AG04450 (cell line): ENCODE data around the gene KCNMA1. TPM values are rescaled to one million over a fixed set of nuclear protein-coding genes. Genes with fewer than 3 reads are reported as not detected.

Experiments
- CTCF ChIA-PET: fragments of 300-600, 350-600 bp; formaldehyde crosslinking; extraction: SDS; loops from one replicate; lab custom pipeline; 2022; ENCODE audit warnings: antibody characterized with exemption, inconsistent platforms; lab: Charles Lee
- POLR2A ChIA-PET: fragments of 350-600 bp; formaldehyde crosslinking; extraction: SDS; loops from one replicate; lab custom pipeline; 2021; ENCODE audit warnings: antibody characterized with exemption, inconsistent platforms; lab: Yijun Ruan, JAX
- DNase-seq: peaks from one replicate; pipeline ENCODE4 v3.0.0-alpha.2; 2011; ENCODE audit warnings: low read depth, low spot score
- H3K27ac ChIP-seq: one replicate; pipeline ENCODE4 v1.5.1; 2012; ENCODE audit warnings: low read depth, low read length, control low read depth
- H3K27me3 ChIP-seq: one replicate; pipeline ENCODE4 v1.6.0; 2012; ENCODE audit warnings: low read length; ENCODE audit not compliant: control insufficient read depth, insufficient read depth
- H3K4me3 ChIP-seq: 2 replicates; pipeline ENCODE4 v1.5.1; 2011; ENCODE audit warnings: mild to moderate bottlenecking, low read depth, low read length, control low read depth
- H3K9me3 ChIP-seq: 2 replicates; pipeline ENCODE4 v1.5.1; 2012; ENCODE audit warnings: low read length; ENCODE audit not compliant: control insufficient read depth, insufficient read depth
- CTCF ChIP-seq: IDR thresholded peaks from 2 replicates; pipeline ENCODE4 v1.5.1; 2011; ENCODE audit warnings: low read depth, low read length, control low read depth, inconsistent platforms
- polyA plus RNA-seq: library from polyadenylated mRNA; depleted of rRNA; stranded (reverse); fragments of >200 nt; gene quantifications from 2 replicates; pipeline ENCODE4 v1.2.3, GENCODE V29; 2011

The KCNMA1 gene
- polyA plus RNA-seq, 1 experiment: 58.8 TPM

GRCh38 chr10:77500754-77501151 is 136.9 kb downstream of the KCNMA1 start:
- no peak for TF ChIP-seq CTCF
- no peaks in the 10 kb centered on the region for H3K27me3 ChIP-seq
- peak overlapping the region; percentile 83 for H3K27ac ChIP-seq
- H3K9me3 ChIP-seq: no peaks in the 10 kb centered on the region
- ChIA-PET POLR2A (interaction anchor here (0.8 kb wide), 1 partner anchor 180 kb away, joined by 3 read pairs; no protein-coding TSS in a partner anchor), CTCF (interaction anchor here (0.5 kb wide), 1 partner anchor 219 kb away, joined by 6 read pairs; no protein-coding TSS in a partner anchor)
- no peak overlapping the region for H3K4me3 ChIP-seq
- DNase-seq: no peak

GRCh38 chr10:77498829-77499228 is 138.8 kb downstream of the KCNMA1 start:
- Histone ChIP-seq H3K27ac (no peak overlapping the region), H3K4me3 (no peak overlapping the region), H3K9me3 (no peaks in the 10 kb centered on the region; the same call in 1 of the 2 replicates), H3K27me3 (no peaks in the 10 kb centered on the region)
- ChIA-PET CTCF (no interaction called here), POLR2A (no interaction called here)
- no peak for TF ChIP-seq CTCF
- DNase-seq: no peak

GRCh38 chr10:77498210-77498609 is 139.4 kb downstream of the KCNMA1 start:
- POLR2A ChIA-PET: no interaction called here
- no peak for TF ChIP-seq CTCF
- no peak for DNase-seq
- Histone ChIP-seq H3K4me3 (no peak overlapping the region), H3K9me3 (no peaks in the 10 kb centered on the region; the same call in 1 of the 2 replicates), H3K27me3 (no peaks in the 10 kb centered on the region), H3K27ac (peak overlapping the region; percentile 12)
- CTCF ChIA-PET: no interaction called here

- Histone ChIP-seq H3K4me3 (no peak overlapping the region), H3K27me3 (no peaks in the 10 kb centered on the region), H3K9me3 (no peaks in the 10 kb centered on the region; the same call in 1 of the 2 replicates), H3K27ac (peak overlapping the region; percentile 12)
- ChIA-PET CTCF (no interaction called here), POLR2A (no interaction called here)
- no peak for DNase-seq
- no peak for TF ChIP-seq CTCF
Observed at GRCh38 chr10:77497748-77498147, 139.9 kb downstream of the KCNMA1 start.

GRCh38 chr10:77496941-77497420 is 140.6 kb downstream of the KCNMA1 start:
- H3K27me3 ChIP-seq: no peaks in the 10 kb centered on the region
- no peak overlapping the region for H3K27ac ChIP-seq
- no peaks in the 10 kb centered on the region; the same call in 1 of the 2 replicates for H3K9me3 ChIP-seq
- TF ChIP-seq CTCF: no peak
- CTCF ChIA-PET: no interaction called here
- H3K4me3 ChIP-seq: no peak overlapping the region
- DNase-seq: no peak
- POLR2A ChIA-PET: interaction anchor here (0.7 kb wide), 1 partner anchor 27 kb away, joined by 11 read pairs; no protein-coding TSS in a partner anchor
